Measurements from ENCODE around the gene CACFD1.

CACFD1 gene

DNA sequence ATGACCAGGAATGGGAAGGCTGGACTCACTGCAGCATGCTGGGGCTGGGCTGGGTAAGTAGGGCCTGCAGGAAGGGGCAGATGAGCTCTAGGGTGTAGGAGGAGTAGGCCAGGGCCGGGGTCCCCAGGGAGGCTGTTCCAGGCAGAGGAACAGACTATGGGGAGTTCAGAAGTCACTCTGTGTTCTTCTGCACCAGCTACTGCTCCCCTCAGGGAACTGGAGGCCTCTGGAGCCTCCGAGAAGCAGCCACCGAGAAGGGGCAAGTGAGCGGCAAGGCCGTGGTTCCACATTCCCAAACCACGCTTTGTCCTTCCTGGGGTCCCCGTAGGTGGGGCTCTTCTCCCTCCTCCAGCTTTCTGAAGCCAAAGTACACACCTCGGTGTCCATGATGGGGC lies 27.6 kb downstream of the CACFD1 start:
- TF ChIP-seq MYC (IDR thresholded peaks at IDR 0.05; ENCODE audit: low read depth, low read length), result no peak
- TF ChIP-seq POLR2A (IDR thresholded peaks at IDR 0.05; ENCODE audit: extremely low read depth, insufficient read length), result no peak
- TF ChIP-seq, protein P1, sequence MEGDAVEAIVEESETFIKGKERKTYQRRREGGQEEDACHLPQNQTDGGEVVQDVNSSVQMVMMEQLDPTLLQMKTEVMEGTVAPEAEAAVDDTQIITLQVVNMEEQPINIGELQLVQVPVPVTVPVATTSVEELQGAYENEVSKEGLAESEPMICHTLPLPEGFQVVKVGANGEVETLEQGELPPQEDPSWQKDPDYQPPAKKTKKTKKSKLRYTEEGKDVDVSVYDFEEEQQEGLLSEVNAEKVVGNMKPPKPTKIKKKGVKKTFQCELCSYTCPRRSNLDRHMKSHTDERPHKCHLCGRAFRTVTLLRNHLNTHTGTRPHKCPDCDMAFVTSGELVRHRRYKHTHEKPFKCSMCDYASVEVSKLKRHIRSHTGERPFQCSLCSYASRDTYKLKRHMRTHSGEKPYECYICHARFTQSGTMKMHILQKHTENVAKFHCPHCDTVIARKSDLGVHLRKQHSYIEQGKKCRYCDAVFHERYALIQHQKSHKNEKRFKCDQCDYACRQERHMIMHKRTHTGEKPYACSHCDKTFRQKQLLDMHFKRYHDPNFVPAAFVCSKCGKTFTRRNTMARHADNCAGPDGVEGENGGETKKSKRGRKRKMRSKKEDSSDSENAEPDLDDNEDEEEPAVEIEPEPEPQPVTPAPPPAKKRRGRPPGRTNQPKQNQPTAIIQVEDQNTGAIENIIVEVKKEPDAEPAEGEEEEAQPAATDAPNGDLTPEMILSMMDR (IDR thresholded peaks at IDR 0.05; ENCODE audit: low read depth, low read length), result no peak
- TF ChIP-seq, protein P2, sequence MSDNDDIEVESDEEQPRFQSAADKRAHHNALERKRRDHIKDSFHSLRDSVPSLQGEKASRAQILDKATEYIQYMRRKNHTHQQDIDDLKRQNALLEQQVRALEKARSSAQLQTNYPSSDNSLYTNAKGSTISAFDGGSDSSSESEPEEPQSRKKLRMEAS (IDR thresholded peaks at IDR 0.05; ENCODE audit: low read depth, low read length), result no peak
- DNase-seq (ENCODE audit: low read depth), result no peak
- H3K4me3 ChIP-seq (ENCODE audit: low read depth, low read length), result no peak overlapping the region

DNA sequence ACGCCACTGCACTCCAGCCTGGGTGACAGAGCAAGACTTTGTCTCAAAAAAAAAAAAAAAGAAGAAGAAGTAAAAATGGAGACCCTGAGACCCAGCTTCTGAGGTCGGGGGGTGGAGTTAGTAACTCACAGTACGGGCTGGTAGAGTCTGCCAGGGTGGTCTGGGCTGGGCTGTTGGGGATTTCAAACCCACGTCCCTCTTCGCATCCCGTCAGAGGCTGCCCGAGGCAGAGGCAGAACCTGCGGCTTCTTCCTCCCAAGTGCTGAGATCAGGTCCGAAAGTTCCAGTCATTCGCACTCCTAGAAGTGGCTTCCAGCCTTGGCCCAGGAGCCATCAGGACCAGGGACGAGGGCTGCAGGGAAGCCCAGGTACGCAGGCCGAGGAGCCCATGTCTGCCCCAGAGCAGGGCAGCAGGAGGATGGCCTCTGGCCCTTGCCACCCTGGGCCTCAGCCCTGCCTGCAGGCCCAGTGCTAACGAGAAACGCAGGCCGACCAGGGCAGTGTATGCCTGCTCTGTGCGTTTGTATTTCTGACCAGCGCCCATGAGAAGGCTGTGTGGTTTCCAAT lies 29.0 kb downstream of the CACFD1 start:
- no peak for DNase-seq (ENCODE audit: low read depth)
- TF ChIP-seq MYC (IDR thresholded peaks at IDR 0.05; ENCODE audit: low read depth, low read length) (no peak), POLR2A (IDR thresholded peaks at IDR 0.05; ENCODE audit: extremely low read depth, insufficient read length) (no peak)
- TF ChIP-seq, protein P1 (IDR thresholded peaks at IDR 0.05; ENCODE audit: low read depth, low read length), result no peak
- TF ChIP-seq, protein P2 (IDR thresholded peaks at IDR 0.05; ENCODE audit: low read depth, low read length), result no peak

DNA sequence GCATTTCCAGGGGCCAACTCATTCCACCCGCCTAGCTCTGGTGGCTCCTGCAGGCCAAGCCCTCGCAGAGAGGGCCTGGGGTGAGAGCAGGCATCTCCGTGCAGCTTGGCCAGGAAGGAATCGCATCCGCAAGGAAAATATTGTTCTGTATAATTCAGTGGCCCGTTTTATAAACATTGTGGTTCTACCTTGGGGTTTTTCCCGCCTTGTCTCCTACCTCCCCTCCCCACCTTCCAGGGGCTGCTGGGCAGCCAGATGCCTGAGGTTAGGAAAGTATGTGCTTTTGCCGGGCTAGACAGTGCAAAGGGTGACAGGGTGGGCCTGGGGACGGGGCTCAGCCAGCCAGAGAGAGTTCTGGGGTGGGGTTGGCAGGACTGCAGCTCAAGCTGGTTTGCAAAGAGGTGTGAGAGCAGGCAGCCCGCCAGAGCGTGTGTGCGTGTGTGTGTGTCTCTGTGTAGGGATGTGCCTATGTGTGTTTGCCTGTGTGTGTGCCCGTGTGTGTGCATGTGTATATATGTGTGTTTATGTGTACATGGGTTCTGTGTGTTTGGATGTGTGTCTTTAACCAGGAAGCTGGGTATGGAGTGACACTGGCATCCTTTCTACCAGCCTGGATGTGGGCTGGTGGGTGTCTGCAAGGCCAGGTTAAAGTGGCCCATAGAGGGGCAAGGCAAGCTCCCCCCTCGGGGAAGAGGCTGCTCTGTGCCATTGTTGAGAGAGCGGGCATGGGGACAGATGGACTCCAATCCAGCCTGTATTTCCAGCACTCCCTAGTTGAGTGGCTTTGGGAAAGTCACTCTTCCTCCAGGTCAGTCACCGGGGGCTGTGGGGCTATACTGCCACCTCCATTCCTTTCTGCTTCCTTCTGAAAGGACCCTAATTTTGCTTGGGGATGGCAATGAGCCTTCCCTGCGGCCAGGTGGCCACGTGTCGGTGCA lies 29.7 kb downstream of the CACFD1 start:
- no peak for DNase-seq (ENCODE audit: low read depth)
- no peak overlapping the region for H3K4me3 ChIP-seq (ENCODE audit: low read depth, low read length)
- no peak for TF ChIP-seq POLR2A (IDR thresholded peaks at IDR 0.05; ENCODE audit: extremely low read depth, insufficient read length)
- TF ChIP-seq, protein P2 (IDR thresholded peaks at IDR 0.05; ENCODE audit: low read depth, low read length), result no peak
- TF ChIP-seq, protein P1 (IDR thresholded peaks at IDR 0.05; ENCODE audit: low read depth, low read length), result no peak

More for the DNA sequence above, 29.0 kb downstream of the CACFD1 start:
- no peak overlapping the region for H3K4me3 ChIP-seq (ENCODE audit: low read depth, low read length)

DNA sequence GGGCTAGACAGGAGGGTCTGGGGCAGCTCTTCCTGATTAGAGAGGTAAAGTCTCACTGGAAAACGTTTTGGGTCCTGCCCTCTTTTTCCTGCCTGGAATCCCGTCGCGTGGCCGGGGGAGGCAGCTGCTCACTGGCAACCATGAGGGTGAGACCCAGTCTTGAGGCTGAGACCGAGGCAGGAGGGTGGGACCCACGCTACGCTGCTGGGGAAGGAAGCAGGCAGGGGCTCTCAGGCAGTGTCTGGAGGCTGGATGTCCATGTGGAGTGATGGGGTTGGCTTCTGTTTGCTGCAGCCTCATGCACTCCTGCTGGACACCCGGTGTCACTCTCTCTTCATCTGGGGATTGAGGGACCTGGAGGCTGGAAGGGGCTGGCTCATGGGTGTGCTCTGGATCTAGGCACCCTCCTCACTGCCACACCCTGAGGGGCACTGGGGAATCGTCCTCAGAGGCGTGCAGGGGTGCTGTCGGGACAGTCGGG lies 30.5 kb downstream of the CACFD1 start:
- TF ChIP-seq MYC (IDR thresholded peaks at IDR 0.05; ENCODE audit: low read depth, low read length), result no peak
- TF ChIP-seq POLR2A (IDR thresholded peaks at IDR 0.05; ENCODE audit: extremely low read depth, insufficient read length), result no peak
- TF ChIP-seq, protein P1 (IDR thresholded peaks at IDR 0.05; ENCODE audit: low read depth, low read length), result no peak
- TF ChIP-seq, protein P2 (IDR thresholded peaks at IDR 0.05; ENCODE audit: low read depth, low read length), result no peak
- no peak for DNase-seq (ENCODE audit: low read depth)

DNA sequence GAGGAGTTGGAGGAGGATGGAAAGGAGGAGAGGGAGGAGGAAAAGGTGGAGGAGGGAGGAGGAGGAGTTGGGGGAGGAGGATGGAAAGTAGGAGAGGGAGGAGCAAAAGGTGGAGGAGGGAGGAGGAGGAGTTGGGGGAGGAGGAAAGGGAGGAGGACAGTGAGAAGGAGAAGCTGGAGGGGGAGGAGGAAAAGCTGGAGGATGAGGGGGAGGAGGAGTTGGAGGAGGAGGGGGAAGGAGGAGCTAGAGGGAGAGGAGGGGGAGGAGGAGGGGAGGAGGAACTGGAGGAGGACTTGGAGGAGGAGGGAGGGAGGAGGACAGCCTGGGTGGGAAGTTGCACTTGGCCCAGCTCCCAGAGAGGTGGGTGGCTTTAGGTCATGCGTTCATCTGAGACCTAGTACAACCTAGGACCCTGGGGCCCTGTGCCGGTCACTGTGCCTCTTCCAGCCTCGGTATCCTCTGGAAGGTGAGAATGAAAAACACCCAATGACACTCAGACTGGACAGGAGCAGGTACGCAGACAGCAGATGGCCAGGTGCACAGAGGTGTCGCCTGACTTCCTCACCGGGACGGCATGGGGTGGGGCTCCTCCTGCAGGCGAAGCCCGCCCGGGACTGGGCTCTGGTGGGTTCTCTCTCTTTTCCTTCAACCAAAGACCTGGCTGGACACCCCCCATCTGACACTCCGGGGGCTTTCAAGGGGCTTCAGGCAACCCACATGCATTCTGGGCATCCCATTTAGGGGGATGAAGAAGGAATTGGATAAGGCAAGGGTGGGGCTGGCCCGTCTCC lies 31.3 kb downstream of the CACFD1 start:
- no peak for DNase-seq (ENCODE audit: low read depth)
- TF ChIP-seq MYC (IDR thresholded peaks at IDR 0.05; ENCODE audit: low read depth, low read length), result no peak
- TF ChIP-seq, protein P2 (IDR thresholded peaks at IDR 0.05; ENCODE audit: low read depth, low read length), result no peak
- TF ChIP-seq POLR2A (IDR thresholded peaks at IDR 0.05; ENCODE audit: extremely low read depth, insufficient read length), result no peak
- TF ChIP-seq, protein P1 (IDR thresholded peaks at IDR 0.05; ENCODE audit: low read depth, low read length), result no peak

More for the DNA sequence above, 30.5 kb downstream of the CACFD1 start:
- no peak overlapping the region for H3K4me3 ChIP-seq (ENCODE audit: low read depth, low read length)

More for the DNA sequence above, 31.3 kb downstream of the CACFD1 start:
- H3K4me3 ChIP-seq (ENCODE audit: low read depth, low read length), result no peak overlapping the region
